Measurements from ENCODE around the gene STARD8.

GRCh38 chrX:68646421-68646820, 1.0 kb upstream of the STARD8 start:
- no peak for TF ChIP-seq CTCF (IDR thresholded peaks at IDR 0.05)
- TF ChIP-seq POLR2A (IDR thresholded peaks at IDR 0.05) = no peak

Data from testis (tissue), 2 donors.